Stimulated activated CD4-positive, alpha-beta T cell treated with anti-CD3 and anti-CD28 coated beads, Interleukin-15, amount 100 ng/mL, for 48 hours (primary cell): ENCODE measurements around the gene SDCCAG8.

Experiments used
- DNase-seq, 2 donors: peaks; one replicate each; pipeline ENCODE4 v3.0.0-alpha.2; 2020; ENCODE audit warnings: low read depth in 2 of 2

SDCCAG8 gene

GRCh38 chr1:243455760-243456651, 200.2 kb downstream of the SDCCAG8 start:
- no peak for DNase-seq

- no peak for DNase-seq
Observed at GRCh38 chr1:243457363-243457982, 201.6 kb downstream of the SDCCAG8 start.

GRCh38 chr1:243459059-243459458, 203.2 kb downstream of the SDCCAG8 start:
- DNase-seq = no peak

- no peak for DNase-seq
Observed at GRCh38 chr1:243461700-243462099, 205.9 kb downstream of the SDCCAG8 start.

GRCh38 chr1:243462929-243463697, 207.3 kb downstream of the SDCCAG8 start:
- DNase-seq = no peak

DNA sequence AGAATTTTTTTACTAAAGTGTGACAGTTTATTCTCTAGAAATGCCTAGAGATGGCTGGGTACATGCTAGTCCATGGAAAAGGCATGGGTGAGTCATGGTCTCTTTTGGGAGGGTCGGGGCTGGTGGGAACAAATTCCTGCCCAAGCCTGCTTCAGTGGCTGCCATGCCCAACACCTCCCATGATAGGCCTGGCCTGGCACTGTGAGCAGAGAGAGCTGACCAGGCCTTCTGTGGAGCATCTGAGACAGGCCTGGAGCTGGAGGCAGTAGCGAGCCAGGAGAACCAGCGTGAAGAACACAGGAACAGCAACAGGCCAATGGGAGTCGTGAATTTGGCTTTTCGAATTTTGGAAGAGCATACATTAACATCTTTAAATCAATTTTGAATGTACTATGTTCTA, 209.2 kb downstream of the SDCCAG8 start:
- no peak for DNase-seq

DNA sequence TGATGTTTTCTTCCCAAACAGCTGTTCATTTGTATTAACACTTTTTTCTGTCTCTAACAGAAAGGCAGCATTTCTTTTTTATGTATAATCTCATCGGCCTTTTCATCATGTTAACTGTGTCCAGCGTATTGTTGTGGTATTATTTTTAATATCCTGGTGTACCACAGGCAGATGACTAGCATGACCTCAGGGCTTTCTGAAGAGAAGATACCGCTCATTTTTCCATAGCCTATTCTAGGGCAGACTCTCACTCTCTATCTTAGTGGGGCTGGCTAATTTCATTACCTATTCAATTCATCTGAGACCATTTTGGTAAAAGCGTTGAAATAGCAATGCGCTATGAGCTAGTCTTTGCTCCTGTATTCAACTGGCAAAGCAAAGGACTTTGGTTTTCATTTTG, 209.9 kb downstream of the SDCCAG8 start:
- no peak for DNase-seq

- no peak for DNase-seq
Observed at GRCh38 chr1:243469497-243469896, 213.7 kb downstream of the SDCCAG8 start.

- DNase-seq = no peak
Observed at GRCh38 chr1:243470502-243470901, 214.7 kb downstream of the SDCCAG8 start.

DNA sequence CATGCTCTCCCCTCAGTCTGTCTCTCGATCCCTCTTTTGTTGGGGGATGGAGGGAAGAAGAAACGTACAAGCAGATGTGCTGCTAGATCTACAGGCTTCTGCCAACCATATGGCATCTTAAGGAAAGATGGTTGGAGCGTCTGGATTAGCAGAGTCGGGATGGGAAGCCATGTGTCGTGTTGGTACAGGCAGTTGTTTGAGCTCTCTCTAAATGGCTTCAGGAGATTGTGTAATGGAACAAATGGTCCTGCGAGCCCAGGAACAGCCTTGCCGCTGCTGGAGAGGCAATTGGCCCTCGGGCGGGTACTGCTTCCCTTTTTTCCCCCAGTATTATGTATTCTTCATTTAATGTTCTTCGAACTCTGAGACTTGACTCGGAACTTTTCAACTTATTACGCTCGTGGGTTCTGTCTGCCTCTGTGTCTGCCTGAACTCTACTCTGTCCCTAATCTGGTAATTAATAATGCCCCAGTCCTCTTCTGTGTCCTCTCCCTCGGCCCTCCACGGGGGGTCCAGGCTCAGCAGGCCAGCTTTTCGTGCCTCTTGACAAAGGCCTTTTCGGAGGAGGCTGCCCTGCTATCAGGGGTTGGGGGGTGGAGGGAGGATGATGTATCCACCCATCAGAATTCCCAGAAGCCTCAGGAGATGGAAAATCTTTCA, 215.3 kb downstream of the SDCCAG8 start:
- no peak for DNase-seq

DNA sequence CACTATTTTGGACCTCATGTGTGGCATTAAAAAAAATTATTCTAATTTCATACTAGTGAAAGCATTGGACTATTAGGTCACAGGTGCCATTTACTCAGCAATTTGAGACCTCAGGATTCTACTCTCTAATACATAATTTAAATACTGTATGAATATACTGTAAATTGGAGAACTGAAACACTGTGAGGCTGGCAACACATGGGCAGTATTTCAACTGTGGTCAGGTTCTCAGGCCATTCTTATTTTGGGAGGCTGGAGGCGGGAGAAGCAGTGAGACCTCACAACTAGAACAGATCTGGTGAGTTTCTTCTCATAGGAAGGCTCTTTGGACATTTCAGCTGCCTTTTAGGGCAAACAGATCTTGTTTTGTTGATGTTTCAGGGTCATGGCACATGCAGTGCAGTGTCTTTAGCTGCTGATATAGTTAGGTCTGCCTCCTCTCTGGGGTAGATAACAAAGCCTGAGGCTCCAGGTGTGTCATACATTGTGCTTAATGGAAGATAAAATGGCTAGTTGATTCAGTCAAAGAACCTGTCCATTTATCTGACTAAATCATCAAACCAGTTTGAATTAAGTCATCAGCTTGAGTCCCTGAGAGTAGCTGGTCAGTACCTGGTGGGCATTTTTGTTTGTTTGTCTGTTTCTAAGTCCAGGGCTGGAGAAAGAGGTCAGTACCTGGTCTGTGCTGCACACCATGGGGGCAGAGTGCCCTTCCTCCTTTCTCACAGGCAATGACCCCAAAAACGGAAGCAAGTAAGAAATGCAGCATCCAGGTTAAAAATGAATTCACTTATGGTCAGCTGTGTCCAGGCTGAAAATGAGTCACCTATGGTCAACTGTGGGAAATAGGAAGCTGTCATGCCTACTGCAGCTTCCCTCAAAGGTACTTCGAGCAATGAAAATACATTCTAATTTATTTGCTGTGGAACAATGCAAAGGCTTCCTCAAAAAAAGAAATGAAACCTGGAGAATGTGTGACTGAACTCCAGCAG, 216.2 kb downstream of the SDCCAG8 start:
- DNase-seq = no peak

- DNase-seq = no peak
Observed at GRCh38 chr1:243473227-243474135, 217.6 kb downstream of the SDCCAG8 start.

DNA sequence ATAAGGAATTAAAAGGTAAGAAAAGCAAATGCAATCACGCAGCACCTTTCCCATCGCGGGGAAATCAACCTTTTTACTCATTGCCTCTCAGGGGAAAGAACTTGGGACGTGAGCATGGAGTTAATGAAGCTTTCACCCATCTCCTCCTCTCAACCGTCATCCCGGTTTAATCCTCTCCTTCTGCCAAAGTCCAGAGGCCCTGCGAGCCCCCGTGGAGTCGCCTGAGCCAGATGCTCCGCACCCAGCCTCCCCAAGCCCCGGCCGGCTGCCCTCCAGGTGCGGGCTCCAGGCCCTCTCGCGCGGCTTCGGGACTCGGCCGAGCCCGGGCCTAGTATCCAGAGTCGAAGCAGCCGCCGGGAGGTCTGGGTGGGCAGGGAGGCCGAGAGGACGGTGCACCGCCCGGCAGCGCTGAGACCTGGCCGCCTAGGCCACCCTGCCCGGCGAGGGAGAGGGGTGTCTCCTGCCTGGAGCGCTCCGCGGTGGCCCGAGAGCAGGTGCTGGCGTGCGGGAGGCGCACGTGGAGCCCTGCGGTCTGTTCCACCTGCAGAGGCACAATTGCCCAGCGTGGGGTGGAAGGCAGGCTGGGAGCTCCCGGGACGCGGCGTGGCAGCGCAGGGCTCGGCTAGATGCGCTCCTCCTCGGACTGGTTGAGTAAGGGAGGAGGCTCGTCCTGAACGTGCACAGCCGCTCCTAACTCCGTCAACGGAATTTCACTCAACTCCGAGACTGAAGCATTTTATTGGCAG, 218.5 kb downstream of the SDCCAG8 start:
- no peak for DNase-seq

GRCh38 chr1:243474906-243475305, 219.1 kb downstream of the SDCCAG8 start:
- no peak for DNase-seq

- DNase-seq = no peak
Observed at GRCh38 chr1:243475966-243476365, 220.1 kb downstream of the SDCCAG8 start.

GRCh38 chr1:243477731-243478290, 222.0 kb downstream of the SDCCAG8 start:
- no peak for DNase-seq

GRCh38 chr1:243481101-243481500, 225.3 kb downstream of the SDCCAG8 start:
- DNase-seq = no peak
